ENCODE data around the gene SEC11C. TPM values are rescaled to one million over a fixed set of nuclear protein-coding genes. Genes with fewer than 3 reads are reported as not detected.

SEC11C gene
- total RNA-seq, 1 experiment from 2014 or later, result 38.0 TPM

GRCh38 chr18:59177485-59177884, 37.8 kb downstream of the SEC11C start:
- Histone ChIP-seq H2BK12ac (ENCODE audit: insufficient read length, low read depth, low read length) (no peak overlapping the region), H3K56ac (ENCODE audit: insufficient read length, low read depth, low read length) (no peak overlapping the region), H3K4me2 (ENCODE audit: insufficient read depth, insufficient read length, low read length) (no peak overlapping the region), H3K9me3 (ENCODE audit: control insufficient read depth, low read depth, low read length) (no peaks in the 10 kb centered on the region), H3K23me2 (ENCODE audit: insufficient read length, low read depth, low read length, poor library complexity, severe bottlenecking) (no peaks in the 10 kb centered on the region), H3K4ac (ENCODE audit: low read depth, low read length) (no peak overlapping the region), H4K5ac (ENCODE audit: insufficient read length, low read depth, low read length) (no peak overlapping the region), H3K18ac (ENCODE audit: insufficient read length, low read depth, low read length) (no peak overlapping the region), H2AK5ac (ENCODE audit: insufficient read length, low read length) (no peak overlapping the region), H4K91ac (ENCODE audit: insufficient read length, low read depth, low read length) (no peak overlapping the region), H3K14ac (ENCODE audit: insufficient read depth, low read length) (no peak overlapping the region), H3K27me3 (ENCODE audit: insufficient read depth, low read length) (no peaks in the 10 kb centered on the region), H2BK120ac (ENCODE audit: low read depth, low read length, poor library complexity, severe bottlenecking) (no peak overlapping the region), H2BK15ac (ENCODE audit: low read depth, low read length) (no peak overlapping the region), H3K79me1 (ENCODE audit: insufficient read depth, low read depth, low read length, poor library complexity, severe bottlenecking) (no peaks in the 10 kb centered on the region), H3T11ph (ENCODE audit: low read length) (no peak overlapping the region), H2BK5ac (ENCODE audit: insufficient read length, low read length) (no peak overlapping the region), H2AFZ (ENCODE audit: low read length) (no peak overlapping the region), H3K23ac (ENCODE audit: insufficient read length, low read depth, low read length) (no peak overlapping the region), H3K4me1 (ENCODE audit: insufficient read depth, low read length) (no peaks in the 10 kb centered on the region), H3K9ac (ENCODE audit: extremely low read depth, insufficient read length, low read length) (no peak overlapping the region), H2BK20ac (ENCODE audit: low read depth, low read length, poor library complexity, severe bottlenecking) (no peak overlapping the region), H4K8ac (replicated peaks; ENCODE audit: insufficient read length, low read depth, low read length) (no peak overlapping the region), H3K79me2 (ENCODE audit: insufficient read depth, low read length) (no peaks in the 10 kb centered on the region), H4K20me1 (ENCODE audit: control insufficient read depth, insufficient read depth, insufficient read length) (no peaks in the 10 kb centered on the region), H3K27ac (ENCODE audit: insufficient read length, low read depth, low read length) (no peak overlapping the region)
- Mint-ChIP-seq H3K4me1 (peaks cover 0 to 2% of the 10 kb centered on the region in 2 experiments; a peak in 2 of 4 replicates), H3K36me3 (ENCODE audit: insufficient read depth in 1 of 3, low read depth in 3 of 3) (peaks cover 8 to 17% (median 10%) of the 10 kb centered on the region in 3 experiments), H3K9me3 (peaks cover 14 to 17% of the 10 kb centered on the region in 2 experiments), H3K27ac (no peak overlapping the region; a peak in 1 of 7 replicates), H3K27me3 (ENCODE audit: low read depth) (no peaks in the 10 kb centered on the region; the same call in 1 of the 2 replicates), H3K4me3 (no peak overlapping the region)
- WGBS (ENCODE audit: extremely low coverage, insufficient read length, low lambda C conversion rate), result no CpG with 5 or more reads among the region's 4 CpGs
- DNase-seq, result no peak
- no peak for TF ChIP-seq CTCF (conservative IDR thresholded peaks at IDR 0.05)

Data from H9 (cell line).